ENCODE results near the gene PPP1R14B.

Gene PPP1R14B

GRCh38 chr11:64278576-64279190 lies 31.9 kb upstream of the PPP1R14B start:
- no peak for DNase-seq (ENCODE audit: low read depth in 2 of 2)
- no peak overlapping the region for H3K4me3 ChIP-seq (replicated peaks in 1 of 2; ENCODE audit: low read depth in 2 of 2, low read length in 2 of 2)
- no peak for TF ChIP-seq CTCF (IDR thresholded peaks at IDR 0.05; ENCODE audit: low read depth, low read length)

- no peak for TF ChIP-seq CTCF (IDR thresholded peaks at IDR 0.05; ENCODE audit: low read depth, low read length)
- peak in 1 of 2 donors; percentile 28 for DNase-seq (ENCODE audit: low read depth in 2 of 2)
Measured at GRCh38 chr11:64276653-64277431, 30.1 kb upstream of the PPP1R14B start.

GRCh38 chr11:64275841-64276240 lies 29.1 kb upstream of the PPP1R14B start:
- DNase-seq (ENCODE audit: low read depth in 2 of 2): no peak
- TF ChIP-seq CTCF (IDR thresholded peaks at IDR 0.05; ENCODE audit: low read depth, low read length): no peak
- H3K4me3 ChIP-seq (replicated peaks in 1 of 2; ENCODE audit: low read depth in 2 of 2, low read length in 2 of 2): no peak overlapping the region

More at GRCh38 chr11:64276653-64277431, 30.1 kb upstream of the PPP1R14B start:
- H3K4me3 ChIP-seq (replicated peaks in 1 of 2; ENCODE audit: low read depth in 2 of 2, low read length in 2 of 2): no peak overlapping the region

- DNase-seq (ENCODE audit: low read depth in 2 of 2): no peak
- H3K4me3 ChIP-seq (replicated peaks in 1 of 2; ENCODE audit: low read depth in 2 of 2, low read length in 2 of 2): no peak overlapping the region
- no peak for TF ChIP-seq CTCF (IDR thresholded peaks at IDR 0.05; ENCODE audit: low read depth, low read length)
Measured at GRCh38 chr11:64275031-64275800, 28.5 kb upstream of the PPP1R14B start.

GRCh38 chr11:64269540-64270220 lies 22.9 kb upstream of the PPP1R14B start:
- peak; percentile 100 for DNase-seq (ENCODE audit: low read depth in 2 of 2)
- peak overlapping the region; percentile 64 to 69 for H3K4me3 ChIP-seq (replicated peaks in 1 of 2; ENCODE audit: low read depth in 2 of 2, low read length in 2 of 2)
- no peak for TF ChIP-seq CTCF (IDR thresholded peaks at IDR 0.05; ENCODE audit: low read depth, low read length)

- H3K4me3 ChIP-seq (replicated peaks in 1 of 2; ENCODE audit: low read depth in 2 of 2, low read length in 2 of 2): peak overlapping the region; percentile 56
- peak; percentile 75 to 82 for DNase-seq (ENCODE audit: low read depth in 2 of 2)
- no peak for TF ChIP-seq CTCF (IDR thresholded peaks at IDR 0.05; ENCODE audit: low read depth, low read length)
Measured at GRCh38 chr11:64268893-64269539, 22.3 kb upstream of the PPP1R14B start.
